Measurements from ENCODE around the gene FSD1L. TPM values are rescaled to one million over a fixed set of nuclear protein-coding genes. Genes with fewer than 3 reads are reported as not detected.
A peak's percentile ranks its signal among the peaks of the same experiment; 100 is the strongest.

The FSD1L gene
- total and polyA plus RNA-seq, 2 donors (not counting 1 experiment from before 2014, with no cell fraction given) = 0.70 to 15.2 TPM

DNA sequence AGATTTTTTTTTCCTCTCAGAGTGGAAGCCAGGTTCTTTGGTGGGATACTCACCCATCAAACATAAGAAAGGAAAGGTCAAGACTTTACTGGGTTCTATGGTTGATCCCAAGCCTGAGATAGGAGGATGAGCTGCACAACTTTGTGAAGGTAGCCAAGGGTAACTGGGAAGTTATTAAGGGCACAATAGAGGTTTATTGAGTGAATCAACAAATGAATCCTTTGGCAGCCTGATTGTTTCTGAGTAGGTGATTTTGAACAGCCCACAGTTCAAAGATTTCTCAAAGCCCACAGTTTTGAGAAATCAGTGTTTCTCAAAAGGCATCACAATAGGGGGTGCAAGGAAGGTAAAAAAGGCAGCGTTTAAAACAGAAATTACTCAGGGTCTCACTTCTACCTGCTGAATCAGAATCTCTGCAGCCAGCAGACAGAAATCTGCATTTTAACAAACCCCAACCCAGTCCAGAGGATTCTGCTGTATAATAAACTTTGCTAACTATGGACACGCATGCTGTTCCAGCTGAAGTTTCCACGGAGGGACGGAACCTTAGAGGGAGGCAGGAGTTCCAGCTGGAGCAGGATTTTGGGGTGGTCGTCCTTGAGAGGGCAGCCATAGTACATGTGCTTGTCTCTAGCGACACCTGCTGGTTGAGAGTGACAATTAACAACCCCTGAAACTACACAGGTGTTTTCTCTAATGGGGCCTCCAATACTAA is 32.7 kb upstream of the FSD1L start:
- H3K4me1 ChIP-seq (ENCODE audit: control insufficient read depth in 2 of 2, insufficient read depth in 2 of 2, low read length in 2 of 2) = peaks cover 3 to 4% of the 10 kb centered on the region in 2 donors
- intact Hi-C loops (cut with micrococcal nuclease) = loop anchor here (1.0 to 10.0 kb wide), 7 partner anchors 170 to 672 kb away; partner anchors contain the start of gene SLC44A1
- H3K9me3 ChIP-seq (ENCODE audit: control extremely low read depth in 1 of 3, control insufficient read depth in 2 of 3, insufficient read depth in 1 of 3, low read length in 2 of 3) = peaks cover 0 to 2% (median 0%) of the 10 kb centered on the region in 3 donors
- DNase-seq = peak; percentile 77
- Mint-ChIP-seq H3K27ac (no peak overlapping the region), H3K27me3 (no peaks in the 10 kb centered on the region), H3K4me3 (no peak overlapping the region), H3K9me3 (ENCODE audit: insufficient read depth) (peaks cover 3% of the 10 kb centered on the region), H3K4me1 (peaks cover 4% of the 10 kb centered on the region)
- H3K27me3 ChIP-seq (replicated peaks in 1 of 4; ENCODE audit: control extremely low read depth in 1 of 4, control insufficient read depth in 3 of 4, insufficient read depth in 4 of 4, low read length in 3 of 4) = no peaks in the 10 kb centered on the region
- no peaks in the 10 kb centered on the region for H4K20me1 ChIP-seq (ENCODE audit: control insufficient read depth, insufficient read depth, low read length, poor library complexity, severe bottlenecking)
- no peak overlapping the region for H3K27ac ChIP-seq (ENCODE audit: low read length in 2 of 2)
- ChIA-PET CTCF (interaction anchor here (0.6 to 6.2 kb wide), 31 partner anchors 9 to 668 kb away, joined by 3 to 79 read pairs (median 4); partner anchors contain the start of gene NIPSNAP3A), POLR2A (no interaction called here)
- no peak overlapping the region for H3K4me2 ChIP-seq (replicated peaks; ENCODE audit: low read depth, low read length, poor library complexity, severe bottlenecking)
- H3K4me3 ChIP-seq (ENCODE audit: control extremely low read depth in 1 of 5, extremely low read depth in 1 of 5, insufficient read depth in 1 of 5, low read depth in 2 of 5, low read length in 4 of 5) = no peak overlapping the region
- H3K36me3 ChIP-seq (replicated peaks in 1 of 2; ENCODE audit: control extremely low read depth in 1 of 2, control insufficient read depth in 1 of 2, extremely low read depth in 1 of 2, insufficient read depth in 2 of 2, low read length in 1 of 2) = no peaks in the 10 kb centered on the region
- 0% methylated on average over 5 of the region's 6 CpGs for WGBS (ENCODE audit: insufficient coverage)
- no peak overlapping the region for H3K9ac ChIP-seq (ENCODE audit: low read length)
- H2AFZ ChIP-seq (ENCODE audit: insufficient read depth, low read depth, low read length, poor library complexity, severe bottlenecking) = no peak overlapping the region
- ATAC-seq (ENCODE audit: low read depth) = peak; percentile 81
- TF ChIP-seq, protein P1, sequence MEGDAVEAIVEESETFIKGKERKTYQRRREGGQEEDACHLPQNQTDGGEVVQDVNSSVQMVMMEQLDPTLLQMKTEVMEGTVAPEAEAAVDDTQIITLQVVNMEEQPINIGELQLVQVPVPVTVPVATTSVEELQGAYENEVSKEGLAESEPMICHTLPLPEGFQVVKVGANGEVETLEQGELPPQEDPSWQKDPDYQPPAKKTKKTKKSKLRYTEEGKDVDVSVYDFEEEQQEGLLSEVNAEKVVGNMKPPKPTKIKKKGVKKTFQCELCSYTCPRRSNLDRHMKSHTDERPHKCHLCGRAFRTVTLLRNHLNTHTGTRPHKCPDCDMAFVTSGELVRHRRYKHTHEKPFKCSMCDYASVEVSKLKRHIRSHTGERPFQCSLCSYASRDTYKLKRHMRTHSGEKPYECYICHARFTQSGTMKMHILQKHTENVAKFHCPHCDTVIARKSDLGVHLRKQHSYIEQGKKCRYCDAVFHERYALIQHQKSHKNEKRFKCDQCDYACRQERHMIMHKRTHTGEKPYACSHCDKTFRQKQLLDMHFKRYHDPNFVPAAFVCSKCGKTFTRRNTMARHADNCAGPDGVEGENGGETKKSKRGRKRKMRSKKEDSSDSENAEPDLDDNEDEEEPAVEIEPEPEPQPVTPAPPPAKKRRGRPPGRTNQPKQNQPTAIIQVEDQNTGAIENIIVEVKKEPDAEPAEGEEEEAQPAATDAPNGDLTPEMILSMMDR (IDR thresholded peaks at IDR 0.05) = peak; percentile 94
- no peak for TF ChIP-seq EZH2 (IDR thresholded peaks at IDR 0.05; ENCODE audit: borderline replicate concordance, insufficient read depth, low read depth, low read length, poor library complexity, severe bottlenecking)
- no peaks in the 10 kb centered on the region for H3K79me2 ChIP-seq (ENCODE audit: control insufficient read depth, insufficient read depth, low read length)

DNA sequence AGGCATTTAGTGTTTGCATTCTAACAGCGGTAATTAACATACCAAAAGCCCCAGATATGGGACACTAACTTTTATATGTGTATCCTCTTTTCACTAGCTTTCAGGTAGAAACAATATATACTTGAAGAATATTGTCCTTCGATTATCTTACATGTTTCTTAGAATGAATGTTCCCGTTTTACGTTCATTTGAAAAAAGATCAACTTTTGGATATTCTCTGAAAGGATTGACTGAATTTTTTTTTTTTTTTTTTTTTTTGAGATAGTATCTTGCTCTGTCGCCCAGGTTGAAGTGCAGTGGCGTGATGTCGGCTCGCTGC is 32.2 kb upstream of the FSD1L start:
- 92% methylated on average over 5 of the region's 8 CpGs for WGBS (ENCODE audit: insufficient coverage)
- Histone ChIP-seq H3K4me1 (ENCODE audit: control insufficient read depth in 2 of 2, insufficient read depth in 2 of 2, low read length in 2 of 2) (peaks cover 3 to 4% of the 10 kb centered on the region in 2 donors), H3K27ac (ENCODE audit: low read length in 2 of 2) (no peak overlapping the region), H3K79me2 (ENCODE audit: control insufficient read depth, insufficient read depth, low read length) (no peaks in the 10 kb centered on the region), H2AFZ (ENCODE audit: insufficient read depth, low read depth, low read length, poor library complexity, severe bottlenecking) (no peak overlapping the region), H3K9me3 (ENCODE audit: control extremely low read depth in 1 of 3, control insufficient read depth in 2 of 3, insufficient read depth in 1 of 3, low read length in 2 of 3) (no peaks in the 10 kb centered on the region), H3K36me3 (replicated peaks in 1 of 2; ENCODE audit: control extremely low read depth in 1 of 2, control insufficient read depth in 1 of 2, extremely low read depth in 1 of 2, insufficient read depth in 2 of 2, low read length in 1 of 2) (no peaks in the 10 kb centered on the region), H3K4me3 (ENCODE audit: control extremely low read depth in 1 of 5, extremely low read depth in 1 of 5, insufficient read depth in 1 of 5, low read depth in 2 of 5, low read length in 4 of 5) (no peak overlapping the region), H3K27me3 (replicated peaks in 1 of 4; ENCODE audit: control extremely low read depth in 1 of 4, control insufficient read depth in 3 of 4, insufficient read depth in 4 of 4, low read length in 3 of 4) (no peaks in the 10 kb centered on the region), H3K9ac (ENCODE audit: low read length) (no peak overlapping the region), H4K20me1 (ENCODE audit: control insufficient read depth, insufficient read depth, low read length, poor library complexity, severe bottlenecking) (no peaks in the 10 kb centered on the region), H3K4me2 (replicated peaks; ENCODE audit: low read depth, low read length, poor library complexity, severe bottlenecking) (no peak overlapping the region)
- H3K27me3 Mint-ChIP-seq = no peaks in the 10 kb centered on the region
- intact Hi-C loops (cut with micrococcal nuclease) = loop anchor here (1.0 to 10.0 kb wide), 7 partner anchors 171 to 672 kb away; partner anchors contain the start of gene SLC44A1
- H3K4me3 Mint-ChIP-seq = no peak overlapping the region
- no peaks in the 10 kb centered on the region for H3K9me3 Mint-ChIP-seq (ENCODE audit: insufficient read depth)
- ChIA-PET CTCF (interaction anchor here (0.7 to 6.2 kb wide), 30 partner anchors 8 to 669 kb away, joined by 3 to 79 read pairs (median 3); partner anchors contain the start of gene NIPSNAP3A), POLR2A (no interaction called here)
- H3K4me1 Mint-ChIP-seq = peaks cover 4% of the 10 kb centered on the region
- no peak for TF ChIP-seq EZH2 (IDR thresholded peaks at IDR 0.05; ENCODE audit: borderline replicate concordance, insufficient read depth, low read depth, low read length, poor library complexity, severe bottlenecking)
- TF ChIP-seq, protein P1 (IDR thresholded peaks at IDR 0.05) = peak; percentile 54
- no peak overlapping the region for H3K27ac Mint-ChIP-seq
- DNase-seq (no peak), ATAC-seq (ENCODE audit: low read depth) (no peak)
